ENCODE measurements around the gene GNPTAB.

The GNPTAB gene

GRCh38 chr12:101789171-101789570 lies 41.6 kb downstream of the GNPTAB start:
- no peak for TF ChIP-seq CTCF (conservative IDR thresholded peaks at IDR 0.05; ENCODE audit: low read depth, low read length)
- no peak for DNase-seq (ENCODE audit: low read depth)
- H3K4me3 ChIP-seq (ENCODE audit: low read length), result no peak overlapping the region

DNA sequence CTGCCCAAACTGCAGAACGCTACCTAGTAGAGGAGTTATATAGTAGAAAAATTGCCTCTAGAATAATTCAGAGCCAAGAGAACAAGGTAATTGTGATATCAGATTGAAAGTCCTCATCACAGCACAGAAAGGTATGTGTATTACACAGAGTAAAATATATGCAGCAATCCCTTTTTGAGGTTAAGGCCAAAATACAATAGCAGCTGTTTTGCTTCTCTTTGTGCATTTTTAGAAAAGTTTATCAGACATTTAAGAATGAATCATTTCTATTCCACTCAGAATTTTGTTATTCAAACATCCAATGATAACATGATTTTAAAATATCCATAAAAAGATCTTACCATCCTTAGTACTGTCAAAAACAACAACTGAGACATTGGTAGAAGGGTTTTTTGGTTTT lies 45.1 kb downstream of the GNPTAB start:
- no peak for TF ChIP-seq CTCF (conservative IDR thresholded peaks at IDR 0.05; ENCODE audit: low read depth, low read length)
- H3K4me3 ChIP-seq (ENCODE audit: low read length), result no peak overlapping the region
- DNase-seq (ENCODE audit: low read depth), result no peak

DNA sequence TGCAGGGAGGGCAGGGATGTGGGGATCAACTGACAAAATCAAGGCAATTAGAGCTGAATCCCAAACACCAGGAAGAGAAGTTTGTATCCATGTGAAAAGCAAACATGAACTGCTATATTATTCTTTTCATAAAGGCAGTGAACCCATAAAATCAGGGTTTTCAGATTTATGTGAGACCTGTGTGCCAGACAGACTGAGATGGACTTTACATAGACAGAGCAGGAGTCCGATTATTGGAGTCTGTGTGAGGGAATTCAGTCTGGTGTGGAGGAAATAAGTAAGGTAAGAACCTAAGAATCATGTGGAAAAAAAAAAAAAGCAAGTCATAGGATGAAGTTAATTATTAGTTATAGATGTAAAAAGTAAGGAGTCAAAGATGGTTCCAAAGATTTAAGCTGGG lies 46.4 kb downstream of the GNPTAB start:
- TF ChIP-seq CTCF (conservative IDR thresholded peaks at IDR 0.05; ENCODE audit: low read depth, low read length), result no peak
- no peak for DNase-seq (ENCODE audit: low read depth)
- H3K4me3 ChIP-seq (ENCODE audit: low read length), result no peak overlapping the region

DNA sequence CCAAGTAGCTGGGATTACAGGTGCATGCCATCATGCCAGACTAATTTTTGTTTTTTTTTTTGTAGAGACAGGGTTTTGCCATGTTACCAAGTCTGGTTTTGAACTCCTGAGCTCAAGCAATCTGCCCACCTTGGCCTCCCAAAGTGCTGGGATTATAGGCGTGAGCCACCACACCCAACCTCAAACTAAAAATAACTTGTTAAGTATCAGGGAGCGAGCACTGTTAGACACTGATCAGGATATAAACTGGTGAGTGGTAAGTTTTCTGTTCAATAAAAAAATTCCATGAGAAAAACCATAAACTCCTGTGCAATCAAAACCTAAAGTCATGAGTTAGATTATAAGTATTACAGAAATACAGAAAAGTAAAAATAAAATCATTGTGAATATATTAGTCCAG lies 46.9 kb downstream of the GNPTAB start:
- DNase-seq (ENCODE audit: low read depth), result no peak
- TF ChIP-seq CTCF (conservative IDR thresholded peaks at IDR 0.05; ENCODE audit: low read depth, low read length), result no peak
- no peak overlapping the region for H3K4me3 ChIP-seq (ENCODE audit: low read length)

DNA sequence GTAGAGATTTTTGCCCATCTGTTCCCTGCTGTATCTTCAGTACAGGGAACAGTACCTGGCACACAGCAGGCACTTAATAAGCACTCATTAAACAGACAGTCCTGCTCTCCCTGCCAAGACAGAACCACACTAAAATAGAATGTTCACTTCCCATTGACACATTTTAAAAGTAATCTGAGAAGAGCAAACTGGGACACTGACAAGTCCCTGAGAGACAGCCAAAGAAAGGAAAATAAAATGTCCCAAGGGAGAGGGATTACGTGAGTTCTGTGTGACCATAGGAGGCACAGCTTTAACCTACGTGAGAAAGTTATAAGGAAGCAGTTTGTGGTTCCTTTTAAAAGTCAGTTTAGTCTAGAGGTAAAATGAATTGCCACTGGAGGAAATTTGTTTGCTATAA lies 47.6 kb downstream of the GNPTAB start:
- DNase-seq (ENCODE audit: low read depth), result no peak
- no peak overlapping the region for H3K4me3 ChIP-seq (ENCODE audit: low read length)
- TF ChIP-seq CTCF (conservative IDR thresholded peaks at IDR 0.05; ENCODE audit: low read depth, low read length), result no peak

DNA sequence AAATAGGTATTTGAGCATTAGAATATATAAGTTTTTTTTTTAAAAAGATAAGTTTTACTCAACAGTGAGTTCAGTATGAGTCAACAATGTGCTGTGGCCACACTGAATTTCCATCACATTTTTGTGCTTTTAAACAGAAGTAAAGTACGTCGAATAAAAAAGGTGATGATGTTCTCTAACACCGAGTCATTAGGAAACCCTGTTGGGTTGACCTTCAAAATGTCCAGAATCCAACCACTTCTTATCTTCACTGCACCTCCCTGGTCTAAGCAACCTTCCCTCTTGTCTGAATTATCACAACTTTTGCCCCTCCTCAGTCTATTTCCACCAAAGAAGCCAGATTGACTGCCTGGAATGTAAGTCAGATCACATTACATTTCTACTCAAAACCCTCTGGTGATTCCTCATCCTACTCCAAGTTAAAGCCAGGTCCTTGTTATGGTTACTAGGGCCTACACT lies 48.5 kb downstream of the GNPTAB start:
- no peak for TF ChIP-seq CTCF (conservative IDR thresholded peaks at IDR 0.05; ENCODE audit: low read depth, low read length)
- H3K4me3 ChIP-seq (ENCODE audit: low read length), result no peak overlapping the region
- no peak for DNase-seq (ENCODE audit: low read depth)

DNA sequence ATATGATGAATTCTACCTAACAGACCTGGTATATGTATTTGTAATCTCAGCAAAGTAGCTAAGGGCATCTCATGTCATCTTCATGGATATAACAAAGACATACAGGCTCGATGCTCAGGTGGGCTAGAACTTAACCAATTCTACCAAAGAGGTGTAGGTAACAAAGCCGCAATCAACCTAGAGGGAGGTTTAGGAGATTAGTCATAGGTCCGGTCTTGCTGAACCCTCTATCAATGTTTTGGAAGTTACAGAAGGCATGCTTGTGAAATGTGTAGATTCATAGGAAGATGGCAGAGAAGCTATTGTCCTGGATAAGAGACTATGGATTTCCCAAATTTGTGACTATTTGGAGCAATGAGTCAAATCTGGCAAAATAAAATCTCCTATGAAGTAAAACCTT lies 48.9 kb downstream of the GNPTAB start:
- no peak overlapping the region for H3K4me3 ChIP-seq (ENCODE audit: low read length)
- no peak for TF ChIP-seq CTCF (conservative IDR thresholded peaks at IDR 0.05; ENCODE audit: low read depth, low read length)
- no peak for DNase-seq (ENCODE audit: low read depth)

All from retinal pigment epithelial cell (primary cell).